K562 (cell line): ENCODE results near the gene NPC1. TPM values are rescaled to one million over a fixed set of nuclear protein-coding genes. Genes with fewer than 3 reads are reported as not detected.

Experiments used
- ARID3A ChIP-seq: IDR thresholded peaks from 2 replicates; pipeline ENCODE4 v1.6.1; 2012; ENCODE audit warnings: low read depth, low read length, improper control_type of control experiment, borderline replicate concordance
- C11orf30 ChIP-seq: fragments of 450-650 bp; IDR thresholded peaks from 2 replicates; pipeline ENCODE4 v1.6.1; 2016; ENCODE audit warnings: low read depth, mild to moderate bottlenecking
- CCNT2 ChIP-seq: IDR thresholded peaks from 2 replicates; pipeline ENCODE4 v1.6.1; 2011; ENCODE audit warnings: borderline replicate concordance, low read depth, mild to moderate bottlenecking, moderate library complexity, mixed read lengths, low read length; ENCODE audit not compliant: insufficient read length; ENCODE audit errors: extremely low read depth
- CUX1 ChIP-seq: fragments of 200-800 bp; sonication (Bioruptor generic); IDR thresholded peaks from 2 replicates; pipeline ENCODE4 v1.6.1; 2016; ENCODE audit warnings: missing genetic modification characterization, missing compliant biosample characterization
- HBP1 ChIP-seq: fragments of 450-650 bp; formaldehyde crosslinking; IDR thresholded peaks from 2 replicates; pipeline ENCODE4 v1.4.0; 2022; ENCODE audit warnings: missing genetic modification characterization
- HDAC8 ChIP-seq: fragments of 450-650 bp; IDR thresholded peaks from 2 replicates; pipeline ENCODE4 v1.6.1; 2016; ENCODE audit warnings: mild to moderate bottlenecking, missing genetic modification characterization, moderate library complexity, missing compliant biosample characterization
- MECOM ChIP-seq: fragments of 250-450 bp; sonication (Bioruptor Pico); IDR thresholded peaks from 2 replicates; pipeline ENCODE4 v1.8.0; 2022; ENCODE audit warnings: inconsistent platforms
- NFATC3 ChIP-seq: fragments of 450-650 bp; IDR thresholded peaks from 2 replicates; pipeline ENCODE4 v1.6.1; 2017; ENCODE audit warnings: mild to moderate bottlenecking
- POLR2H ChIP-seq: IDR thresholded peaks from 2 replicates; pipeline ENCODE4 v1.6.1; 2016; ENCODE audit warnings: missing genetic modification characterization, low read depth, mild to moderate bottlenecking, control low read depth, missing compliant biosample characterization, moderate library complexity
- SIN3B ChIP-seq: fragments of 450-650 bp; IDR thresholded peaks from 2 replicates; pipeline ENCODE4 v1.6.1; 2017; ENCODE audit warnings: low read depth, mild to moderate bottlenecking, moderate library complexity
- ZNF408 ChIP-seq: fragments of 250-450 bp; sonication (Bioruptor Pico); IDR thresholded peaks from 2 replicates; pipeline ENCODE4 v1.4.0; 2020; ENCODE audit warnings: low read depth, mild to moderate bottlenecking, moderate library complexity
- polyA plus RNA-seq, 8 experiments: library from polyadenylated mRNA; depleted of rRNA in 4 of 8; stranded (reverse) in 5 of 8; unstranded in 3 of 8; fragments of >200 nt; fragmentation: Nextera tagmentation in 2 of 8; fragmentation: Illumina TruSeq in 1 of 8; extraction: Ambion mirVana in 2 of 8; extraction: Trizol in 1 of 8; gene quantifications; 2 replicates each; pipeline versions ENCODE4 v1.2.1 to v1.2.3, GENCODE V29; 2011 to 2014; ENCODE audit warnings: inconsistent platforms in 1 of 8, missing spikeins in 1 of 8
- total RNA-seq, 7 experiments: library from RNA; depleted of rRNA in 6 of 7; stranded (reverse); fragments of >200 nt in 6 of 7; fragmentation: Illumina TruSeq in 2 of 7; extraction: Trizol in 2 of 7; gene quantifications; 2 replicates each; pipeline versions ENCODE4 v1.2.1 to v1.2.3, GENCODE V29; 2011 to 2021; ENCODE audit warnings: low replicate concordance in 1 of 7
- TF ChIP-seq, protein P1 (sequence below): fragments of 450-650 bp; formaldehyde crosslinking; conservative IDR thresholded peaks from 2 replicates; pipeline ENCODE4 v1.4.0; 2022; ENCODE audit warnings: mild to moderate bottlenecking, missing genetic modification characterization
- TF ChIP-seq, protein P2 (sequence below): fragments of 450-650 bp; formaldehyde crosslinking; IDR thresholded peaks from 2 replicates; pipeline ENCODE4 v1.4.0; 2020; ENCODE audit warnings: mild to moderate bottlenecking, moderate library complexity
- TF ChIP-seq, protein P3 (sequence below): fragments of 450-650 bp; IDR thresholded peaks from 2 replicates; pipeline ENCODE4 v1.6.1; 2016; ENCODE audit warnings: low read depth, mild to moderate bottlenecking, moderate library complexity

NPC1 gene
- total and polyA plus RNA-seq, 9 of the 15 experiments (the other 6 are each of a cell fraction or from before 2014, with no cell fraction given): 17.1 to 45.9 (median 27.6) TPM

GRCh38 chr18:23540867-23541266, 45.4 kb downstream of the NPC1 start (continued):
- TF ChIP-seq, protein P1, sequence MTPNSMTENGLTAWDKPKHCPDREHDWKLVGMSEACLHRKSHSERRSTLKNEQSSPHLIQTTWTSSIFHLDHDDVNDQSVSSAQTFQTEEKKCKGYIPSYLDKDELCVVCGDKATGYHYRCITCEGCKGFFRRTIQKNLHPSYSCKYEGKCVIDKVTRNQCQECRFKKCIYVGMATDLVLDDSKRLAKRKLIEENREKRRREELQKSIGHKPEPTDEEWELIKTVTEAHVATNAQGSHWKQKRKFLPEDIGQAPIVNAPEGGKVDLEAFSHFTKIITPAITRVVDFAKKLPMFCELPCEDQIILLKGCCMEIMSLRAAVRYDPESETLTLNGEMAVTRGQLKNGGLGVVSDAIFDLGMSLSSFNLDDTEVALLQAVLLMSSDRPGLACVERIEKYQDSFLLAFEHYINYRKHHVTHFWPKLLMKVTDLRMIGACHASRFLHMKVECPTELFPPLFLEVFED: no peak
- TF ChIP-seq ARID3A (no peak), NFATC3 (no peak), HDAC8 (tag) (no peak), ZNF408 (CRISPR knock-in tag) (no peak), CUX1 (CRISPR knock-in tag) (no peak), HBP1 (CRISPR knock-in tag) (no peak), CCNT2 (peak; percentile 87), MECOM (CRISPR knock-in tag) (peak; percentile 53; the same call in 1 of the 2 replicates), C11orf30 (peak; percentile 61; the same call in 1 of the 2 replicates), SIN3B (no peak), POLR2H (tag) (no peak)
- TF ChIP-seq, protein P2, sequence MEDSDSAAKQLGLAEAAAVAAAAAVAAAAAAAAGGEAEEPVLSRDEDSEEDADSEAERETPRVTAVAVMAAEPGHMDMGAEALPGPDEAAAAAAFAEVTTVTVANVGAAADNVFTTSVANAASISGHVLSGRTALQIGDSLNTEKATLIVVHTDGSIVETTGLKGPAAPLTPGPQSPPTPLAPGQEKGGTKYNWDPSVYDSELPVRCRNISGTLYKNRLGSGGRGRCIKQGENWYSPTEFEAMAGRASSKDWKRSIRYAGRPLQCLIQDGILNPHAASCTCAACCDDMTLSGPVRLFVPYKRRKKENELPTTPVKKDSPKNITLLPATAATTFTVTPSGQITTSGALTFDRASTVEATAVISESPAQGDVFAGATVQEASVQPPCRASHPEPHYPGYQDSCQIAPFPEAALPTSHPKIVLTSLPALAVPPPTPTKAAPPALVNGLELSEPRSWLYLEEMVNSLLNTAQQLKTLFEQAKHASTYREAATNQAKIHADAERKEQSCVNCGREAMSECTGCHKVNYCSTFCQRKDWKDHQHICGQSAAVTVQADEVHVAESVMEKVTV (CRISPR knock-in tag): no peak
- TF ChIP-seq, protein P3, sequence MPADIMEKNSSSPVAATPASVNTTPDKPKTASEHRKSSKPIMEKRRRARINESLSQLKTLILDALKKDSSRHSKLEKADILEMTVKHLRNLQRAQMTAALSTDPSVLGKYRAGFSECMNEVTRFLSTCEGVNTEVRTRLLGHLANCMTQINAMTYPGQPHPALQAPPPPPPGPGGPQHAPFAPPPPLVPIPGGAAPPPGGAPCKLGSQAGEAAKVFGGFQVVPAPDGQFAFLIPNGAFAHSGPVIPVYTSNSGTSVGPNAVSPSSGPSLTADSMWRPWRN: peak; percentile 72
